Large intestine (tissue), 3 donors: Measurements from ENCODE around the gene OFD1. TPM values are rescaled to one million over a fixed set of nuclear protein-coding genes. Genes with fewer than 3 reads are reported as not detected.

Source experiments
- DNase-seq, 2 donors: peaks; one replicate each; pipeline versions ENCODE4 v3.0.0 to v3.0.0-alpha.2; 2013
- H3K27ac ChIP-seq: one replicate; pipeline ENCODE4 v1.5.1; 2013; ENCODE audit warnings: low read length
- H3K27me3 ChIP-seq: 2 replicates; pipeline ENCODE4 v1.6.1; 2013; ENCODE audit warnings: low read length; ENCODE audit not compliant: control insufficient read depth, insufficient read depth
- H3K36me3 ChIP-seq: 2 replicates; pipeline ENCODE4 v1.6.1; 2013; ENCODE audit warnings: low read length; ENCODE audit not compliant: control insufficient read depth, insufficient read depth
- H3K4me1 ChIP-seq: one replicate; pipeline ENCODE4 v1.6.1; 2013; ENCODE audit warnings: low read length; ENCODE audit not compliant: control insufficient read depth, insufficient read depth
- H3K4me3 ChIP-seq: one replicate; pipeline ENCODE4 v1.5.1; 2013; ENCODE audit warnings: low read length
- H3K9me3 ChIP-seq: one replicate; pipeline ENCODE4 v1.6.1; 2013; ENCODE audit warnings: mild to moderate bottlenecking, low read depth, low read length, moderate library complexity; ENCODE audit not compliant: control insufficient read depth
- WGBS: methylation state at CpG from one replicate; pipeline ENCODE4 v1.1.5; 2013; ENCODE audit warnings: low lambda C conversion rate; ENCODE audit not compliant: insufficient coverage; 5-methylcytosine and 5-hydroxymethylcytosine counted together
- polyA plus RNA-seq: library from polyadenylated mRNA; unstranded; fragments of 120-200 nt; gene quantifications from one replicate; pipeline ENCODE4 v1.2.1, GENCODE V29; 2013

OFD1 gene
- polyA plus RNA-seq, 1 donor, result 42.8 TPM

- Histone ChIP-seq H3K36me3 (no peaks in the 10 kb centered on the region), H3K9me3 (no peaks in the 10 kb centered on the region), H3K4me1 (no peaks in the 10 kb centered on the region), H3K27ac (no peak overlapping the region), H3K27me3 (no peaks in the 10 kb centered on the region), H3K4me3 (no peak overlapping the region)
- DNase-seq, result no peak
- no CpG with 5 or more reads among the region's 6 CpGs for WGBS
Measured at GRCh38 chrX:13790206-13791131, 55.9 kb downstream of the OFD1 start.

GRCh38 chrX:13791145-13791544 lies 56.6 kb downstream of the OFD1 start:
- Histone ChIP-seq H3K27ac (no peak overlapping the region), H3K4me3 (no peak overlapping the region)
- DNase-seq, result no peak

GRCh38 chrX:13791559-13791958 lies 57.0 kb downstream of the OFD1 start:
- DNase-seq, result no peak

More at GRCh38 chrX:13791145-13791544, 56.6 kb downstream of the OFD1 start:
- WGBS, result no CpG with 5 or more reads among the region's 2 CpGs
- Histone ChIP-seq H3K4me1 (no peaks in the 10 kb centered on the region), H3K9me3 (no peaks in the 10 kb centered on the region), H3K36me3 (no peaks in the 10 kb centered on the region), H3K27me3 (no peaks in the 10 kb centered on the region)

GRCh38 chrX:13793897-13794296 lies 59.3 kb downstream of the OFD1 start:
- WGBS, result no CpG with 5 or more reads among the region's 2 CpGs
- no peaks in the 10 kb centered on the region for H3K27me3 ChIP-seq
- no peak overlapping the region for H3K4me3 ChIP-seq
- no peaks in the 10 kb centered on the region for H3K9me3 ChIP-seq
- no peaks in the 10 kb centered on the region for H3K4me1 ChIP-seq
- DNase-seq, result no peak
- no peak overlapping the region for H3K27ac ChIP-seq
- H3K36me3 ChIP-seq, result no peaks in the 10 kb centered on the region

More at GRCh38 chrX:13791559-13791958, 57.0 kb downstream of the OFD1 start:
- no CpG with 5 or more reads among the region's 2 CpGs for WGBS
- Histone ChIP-seq H3K9me3 (no peaks in the 10 kb centered on the region), H3K27me3 (no peaks in the 10 kb centered on the region), H3K4me1 (no peaks in the 10 kb centered on the region), H3K4me3 (no peak overlapping the region), H3K27ac (no peak overlapping the region), H3K36me3 (no peaks in the 10 kb centered on the region)

GRCh38 chrX:13794417-13794816 lies 59.9 kb downstream of the OFD1 start:
- Histone ChIP-seq H3K27me3 (no peaks in the 10 kb centered on the region), H3K4me1 (no peaks in the 10 kb centered on the region), H3K27ac (no peak overlapping the region), H3K9me3 (no peaks in the 10 kb centered on the region), H3K36me3 (no peaks in the 10 kb centered on the region), H3K4me3 (no peak overlapping the region)
- 100% methylated on average over 1 of the region's 10 CpGs for WGBS
- no peak for DNase-seq

GRCh38 chrX:13797512-13797911 lies 63.0 kb downstream of the OFD1 start:
- Histone ChIP-seq H3K27me3 (no peaks in the 10 kb centered on the region), H3K4me1 (no peaks in the 10 kb centered on the region), H3K9me3 (no peaks in the 10 kb centered on the region), H3K27ac (no peak overlapping the region), H3K4me3 (no peak overlapping the region), H3K36me3 (no peaks in the 10 kb centered on the region)
- DNase-seq, result no peak
- WGBS, result no CpG with 5 or more reads among the region's 4 CpGs

GRCh38 chrX:13798184-13798583 lies 63.6 kb downstream of the OFD1 start:
- H3K27ac ChIP-seq, result no peak overlapping the region
- H3K4me1 ChIP-seq, result no peaks in the 10 kb centered on the region
- H3K4me3 ChIP-seq, result no peak overlapping the region
- no CpG with 5 or more reads among the region's 4 CpGs for WGBS
- no peaks in the 10 kb centered on the region for H3K27me3 ChIP-seq
- H3K9me3 ChIP-seq, result no peaks in the 10 kb centered on the region
- no peak for DNase-seq
- no peaks in the 10 kb centered on the region for H3K36me3 ChIP-seq

- Histone ChIP-seq H3K27ac (no peak overlapping the region), H3K4me3 (no peak overlapping the region), H3K4me1 (no peaks in the 10 kb centered on the region), H3K27me3 (no peaks in the 10 kb centered on the region), H3K36me3 (no peaks in the 10 kb centered on the region), H3K9me3 (no peaks in the 10 kb centered on the region)
- no CpG with 5 or more reads among the region's 6 CpGs for WGBS
- DNase-seq, result no peak
Measured at GRCh38 chrX:13803116-13803515, 68.6 kb downstream of the OFD1 start.

GRCh38 chrX:13805241-13805640 lies 70.7 kb downstream of the OFD1 start:
- Histone ChIP-seq H3K36me3 (no peaks in the 10 kb centered on the region), H3K9me3 (no peaks in the 10 kb centered on the region), H3K27me3 (no peaks in the 10 kb centered on the region), H3K4me3 (no peak overlapping the region), H3K4me1 (no peaks in the 10 kb centered on the region), H3K27ac (no peak overlapping the region)
- DNase-seq, result no peak
- WGBS, result no CpG with 5 or more reads among the region's 2 CpGs

- Histone ChIP-seq H3K27me3 (no peaks in the 10 kb centered on the region), H3K36me3 (no peaks in the 10 kb centered on the region), H3K4me3 (no peak overlapping the region), H3K27ac (no peak overlapping the region), H3K9me3 (no peaks in the 10 kb centered on the region), H3K4me1 (no peaks in the 10 kb centered on the region)
- WGBS, result no CpG with 5 or more reads among the region's 4 CpGs
- no peak for DNase-seq
Measured at GRCh38 chrX:13808293-13808692, 73.7 kb downstream of the OFD1 start.

GRCh38 chrX:13808865-13809264 lies 74.3 kb downstream of the OFD1 start:
- no peaks in the 10 kb centered on the region for H3K9me3 ChIP-seq
- H3K27me3 ChIP-seq, result no peaks in the 10 kb centered on the region
- H3K4me1 ChIP-seq, result no peaks in the 10 kb centered on the region
- no peak overlapping the region for H3K27ac ChIP-seq
- DNase-seq, result no peak
- no peaks in the 10 kb centered on the region for H3K36me3 ChIP-seq
- H3K4me3 ChIP-seq, result no peak overlapping the region
